ENCODE data around the gene RAD51B.

- TF ChIP-seq POLR2AphosphoS5 (IDR thresholded peaks at IDR 0.05) (no peak), POLR2A (IDR thresholded peaks at IDR 0.05) (no peak), EP300 (IDR thresholded peaks at IDR 0.05) (no peak)
- TF ChIP-seq, protein P1, sequence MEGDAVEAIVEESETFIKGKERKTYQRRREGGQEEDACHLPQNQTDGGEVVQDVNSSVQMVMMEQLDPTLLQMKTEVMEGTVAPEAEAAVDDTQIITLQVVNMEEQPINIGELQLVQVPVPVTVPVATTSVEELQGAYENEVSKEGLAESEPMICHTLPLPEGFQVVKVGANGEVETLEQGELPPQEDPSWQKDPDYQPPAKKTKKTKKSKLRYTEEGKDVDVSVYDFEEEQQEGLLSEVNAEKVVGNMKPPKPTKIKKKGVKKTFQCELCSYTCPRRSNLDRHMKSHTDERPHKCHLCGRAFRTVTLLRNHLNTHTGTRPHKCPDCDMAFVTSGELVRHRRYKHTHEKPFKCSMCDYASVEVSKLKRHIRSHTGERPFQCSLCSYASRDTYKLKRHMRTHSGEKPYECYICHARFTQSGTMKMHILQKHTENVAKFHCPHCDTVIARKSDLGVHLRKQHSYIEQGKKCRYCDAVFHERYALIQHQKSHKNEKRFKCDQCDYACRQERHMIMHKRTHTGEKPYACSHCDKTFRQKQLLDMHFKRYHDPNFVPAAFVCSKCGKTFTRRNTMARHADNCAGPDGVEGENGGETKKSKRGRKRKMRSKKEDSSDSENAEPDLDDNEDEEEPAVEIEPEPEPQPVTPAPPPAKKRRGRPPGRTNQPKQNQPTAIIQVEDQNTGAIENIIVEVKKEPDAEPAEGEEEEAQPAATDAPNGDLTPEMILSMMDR (IDR thresholded peaks at IDR 0.05), result no peak
These were observed 858.3 kb downstream of the RAD51B start for GRCh38 chr14:68677901-68678300.

Data from upper lobe of left lung (tissue), 4 donors.